BE2C (cell line): ENCODE data around the gene ABCC8.

Experiments
- DNase-seq: peaks from one replicate; pipeline ENCODE4 v3.0.0-alpha.2; 2020
- H3K27me3 ChIP-seq: fragments of 250-450 bp; sonication (Bioruptor Pico); 2 replicates; pipeline ENCODE4 v1.5.1; 2020; ENCODE audit warnings: mild to moderate bottlenecking
- H3K36me3 ChIP-seq: fragments of 250-450 bp; sonication (Bioruptor Pico); 2 replicates; pipeline ENCODE4 v1.5.1; 2020; ENCODE audit warnings: mild to moderate bottlenecking
- H3K4me1 ChIP-seq: fragments of 250-450 bp; sonication (Bioruptor Pico); 2 replicates; pipeline ENCODE4 v1.5.1; 2020
- H3K4me3 ChIP-seq: 2 replicates; pipeline ENCODE4 v1.5.1; 2011; ENCODE audit warnings: low read depth, low read length
- H3K9me3 ChIP-seq: fragments of 250-450 bp; sonication (Bioruptor Pico); 2 replicates; pipeline ENCODE4 v1.5.1; 2020
- CTCF ChIP-seq: IDR thresholded peaks from 2 replicates; pipeline ENCODE4 v1.5.1; 2012; ENCODE audit warnings: mild to moderate bottlenecking, low read depth, low read length

The ABCC8 gene

GRCh38 chr11:17401841-17402240 is 74.8 kb downstream of the ABCC8 start:
- no peaks in the 10 kb centered on the region for H3K9me3 ChIP-seq
- TF ChIP-seq CTCF, result no peak
- no peaks in the 10 kb centered on the region for H3K36me3 ChIP-seq
- H3K4me1 ChIP-seq, result no peaks in the 10 kb centered on the region
- no peak overlapping the region for H3K4me3 ChIP-seq
- DNase-seq, result no peak
- H3K27me3 ChIP-seq, result no peaks in the 10 kb centered on the region

DNA sequence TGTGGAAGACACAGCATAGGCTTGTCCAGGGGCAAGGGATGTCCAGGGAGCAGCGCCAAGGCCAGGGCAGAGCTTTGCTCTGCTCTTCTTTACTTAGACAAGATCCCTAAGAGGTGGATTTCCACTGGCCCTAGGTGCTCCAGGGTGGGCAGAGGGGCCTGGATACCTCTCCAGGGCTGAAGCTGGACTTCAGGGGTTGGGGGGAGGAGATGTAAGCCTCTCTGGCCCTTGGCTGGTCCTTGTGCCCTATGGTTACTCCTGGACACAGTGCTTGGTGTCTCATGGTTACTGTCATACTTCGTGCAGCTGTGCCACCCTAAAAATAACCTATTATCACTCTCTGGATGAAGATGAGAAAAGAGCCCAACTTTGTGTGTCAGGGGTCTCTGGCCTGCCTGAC is 75.3 kb downstream of the ABCC8 start:
- Histone ChIP-seq H3K4me1 (no peaks in the 10 kb centered on the region), H3K27me3 (no peaks in the 10 kb centered on the region), H3K36me3 (no peaks in the 10 kb centered on the region), H3K4me3 (no peak overlapping the region), H3K9me3 (no peaks in the 10 kb centered on the region)
- no peak for DNase-seq
- no peak for TF ChIP-seq CTCF

- Histone ChIP-seq H3K9me3 (no peaks in the 10 kb centered on the region), H3K4me3 (no peak overlapping the region), H3K36me3 (no peaks in the 10 kb centered on the region), H3K27me3 (no peaks in the 10 kb centered on the region), H3K4me1 (no peaks in the 10 kb centered on the region)
- no peak for TF ChIP-seq CTCF
- no peak for DNase-seq
Observed at GRCh38 chr11:17400048-17400775, 76.4 kb downstream of the ABCC8 start.

DNA sequence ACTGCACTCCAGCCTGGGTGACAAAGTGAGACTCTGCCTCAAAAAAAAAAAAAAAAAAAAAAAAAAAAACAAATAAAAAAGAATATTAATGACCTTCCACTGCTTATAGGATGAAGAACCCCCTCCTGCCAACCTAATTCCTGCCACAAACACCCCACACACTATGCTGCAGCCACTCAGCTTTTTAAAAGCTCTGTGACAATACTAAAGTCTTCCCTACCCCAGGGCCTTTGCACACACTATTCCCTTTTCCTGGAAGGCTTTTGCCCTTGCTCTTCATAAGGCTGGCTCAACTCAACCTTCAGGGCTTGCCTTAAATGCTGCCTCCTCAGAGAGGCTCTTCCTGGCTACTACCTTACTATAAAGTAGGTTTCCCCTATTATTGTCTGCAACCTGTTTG is 77.4 kb downstream of the ABCC8 start:
- Histone ChIP-seq H3K4me3 (no peak overlapping the region), H3K9me3 (no peaks in the 10 kb centered on the region), H3K27me3 (no peaks in the 10 kb centered on the region), H3K4me1 (no peaks in the 10 kb centered on the region), H3K36me3 (no peaks in the 10 kb centered on the region)
- DNase-seq, result no peak
- no peak for TF ChIP-seq CTCF

DNA sequence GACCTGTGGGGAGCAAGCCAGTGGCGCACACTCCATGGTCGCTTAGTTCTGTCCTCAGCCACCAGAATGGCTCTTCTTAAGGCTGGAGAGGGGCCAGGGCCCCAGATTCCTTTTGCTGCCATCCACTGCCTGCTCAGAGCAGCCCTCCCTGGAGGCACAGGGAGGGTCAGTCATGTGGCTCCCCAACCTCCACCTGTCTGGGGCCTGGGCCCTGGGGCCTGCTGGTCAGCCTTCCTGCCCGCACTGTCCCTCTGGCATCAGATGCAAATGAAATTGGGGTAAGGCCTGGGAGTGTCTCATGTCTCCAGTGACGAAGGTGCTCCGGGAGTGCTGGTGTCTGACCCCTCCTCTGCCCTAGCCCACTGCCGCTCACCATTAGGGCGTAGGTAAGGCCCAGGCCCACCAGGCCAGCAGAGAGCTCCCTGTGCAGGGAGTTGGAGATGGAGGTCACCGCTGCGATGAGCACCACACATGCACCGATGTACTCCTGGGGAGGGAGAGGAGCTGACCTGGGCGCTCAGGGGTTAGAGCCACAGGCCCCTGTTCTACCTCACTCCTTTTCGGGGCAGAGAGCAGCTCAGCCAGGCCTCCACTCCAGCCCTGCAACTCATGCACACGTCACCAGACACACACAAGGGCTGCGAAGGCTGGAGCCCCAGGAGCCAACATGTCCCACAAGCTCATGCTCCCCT is 79.2 kb downstream of the ABCC8 start:
- no peaks in the 10 kb centered on the region for H3K27me3 ChIP-seq
- TF ChIP-seq CTCF, result no peak
- H3K4me3 ChIP-seq, result no peak overlapping the region
- no peaks in the 10 kb centered on the region for H3K36me3 ChIP-seq
- DNase-seq, result no peak
- H3K9me3 ChIP-seq, result no peaks in the 10 kb centered on the region
- no peaks in the 10 kb centered on the region for H3K4me1 ChIP-seq
